GM23338 (cell line): ENCODE data around the gene POLA1.

Source experiments
- CREB1 ChIP-seq: fragments of 250-450 bp; sonication (Bioruptor Pico); IDR thresholded peaks from 2 replicates; pipeline ENCODE4 v1.5.0; 2020; ENCODE audit warnings: low read depth, mild to moderate bottlenecking, moderate library complexity
- EZH2 ChIP-seq: fragments of 200-600 bp; sonication (generic); IDR thresholded peaks from one replicate; pipeline ENCODE4 v1.8.0; 2017; ENCODE audit warnings: antibody characterized with exemption, mild to moderate bottlenecking, low read depth; ENCODE audit not compliant: unreplicated experiment
- EZH2phosphoT487 ChIP-seq: fragments of 200-600 bp; sonication (generic); IDR thresholded peaks from one replicate; pipeline ENCODE4 v1.8.1; 2018; ENCODE audit warnings: antibody characterized with exemption; ENCODE audit not compliant: unreplicated experiment
- JUNB ChIP-seq: IDR thresholded peaks from one replicate; pipeline ENCODE4 v1.6.1; 2016; ENCODE audit warnings: antibody characterized with exemption; ENCODE audit not compliant: unreplicated experiment
- NANOG ChIP-seq: IDR thresholded peaks from 2 replicates; pipeline ENCODE4 v1.6.1; 2016; ENCODE audit warnings: antibody characterized with exemption, borderline replicate concordance
- POLR2AphosphoS5 ChIP-seq: IDR thresholded peaks from 2 replicates; pipeline ENCODE4 v1.6.1; 2016; ENCODE audit warnings: antibody characterized with exemption, low read depth
- STAT1 ChIP-seq: IDR thresholded peaks from one replicate; pipeline ENCODE4 v1.6.1; 2016; ENCODE audit warnings: antibody characterized with exemption; ENCODE audit not compliant: unreplicated experiment
- ZNF114 ChIP-seq: fragments of 250-450 bp; sonication (Bioruptor Pico); IDR thresholded peaks from 2 replicates; pipeline ENCODE4 v1.5.0; 2020; ENCODE audit warnings: mild to moderate bottlenecking, moderate library complexity
- ZNF331 ChIP-seq: fragments of 250-450 bp; sonication (Bioruptor Pico); IDR thresholded peaks from 2 replicates; pipeline ENCODE4 v1.5.0; 2020; ENCODE audit warnings: low read depth, mild to moderate bottlenecking, moderate library complexity
- TF ChIP-seq, protein P1 (sequence below), 2 experiments: fragments of 200-600 bp in 1 of 2; sonication (generic) in 1 of 2; conservative IDR thresholded peaks; 2 replicates each; pipeline versions ENCODE4 v1.5.1 to v1.6.1; 2016 to 2017; ENCODE audit warnings: antibody characterized with exemption in 2 of 2, low read depth in 2 of 2, mild to moderate bottlenecking in 2 of 2, moderate library complexity in 1 of 2
- TF ChIP-seq, protein P2 (sequence below): IDR thresholded peaks from 2 replicates; pipeline ENCODE4 v1.6.1; 2016; ENCODE audit warnings: antibody characterized with exemption
- TF ChIP-seq, protein P3 (sequence below): IDR thresholded peaks from one replicate; pipeline ENCODE4 v1.6.1; 2018; ENCODE audit warnings: antibody characterized with exemption; ENCODE audit not compliant: unreplicated experiment
- TF ChIP-seq, protein P4 (sequence below): fragments of 250-450 bp; sonication (Bioruptor Pico); IDR thresholded peaks from 2 replicates; pipeline ENCODE4 v1.5.0; 2020; ENCODE audit warnings: mild to moderate bottlenecking, moderate library complexity

- no peak for TF ChIP-seq EZH2
- TF ChIP-seq, protein P1, sequence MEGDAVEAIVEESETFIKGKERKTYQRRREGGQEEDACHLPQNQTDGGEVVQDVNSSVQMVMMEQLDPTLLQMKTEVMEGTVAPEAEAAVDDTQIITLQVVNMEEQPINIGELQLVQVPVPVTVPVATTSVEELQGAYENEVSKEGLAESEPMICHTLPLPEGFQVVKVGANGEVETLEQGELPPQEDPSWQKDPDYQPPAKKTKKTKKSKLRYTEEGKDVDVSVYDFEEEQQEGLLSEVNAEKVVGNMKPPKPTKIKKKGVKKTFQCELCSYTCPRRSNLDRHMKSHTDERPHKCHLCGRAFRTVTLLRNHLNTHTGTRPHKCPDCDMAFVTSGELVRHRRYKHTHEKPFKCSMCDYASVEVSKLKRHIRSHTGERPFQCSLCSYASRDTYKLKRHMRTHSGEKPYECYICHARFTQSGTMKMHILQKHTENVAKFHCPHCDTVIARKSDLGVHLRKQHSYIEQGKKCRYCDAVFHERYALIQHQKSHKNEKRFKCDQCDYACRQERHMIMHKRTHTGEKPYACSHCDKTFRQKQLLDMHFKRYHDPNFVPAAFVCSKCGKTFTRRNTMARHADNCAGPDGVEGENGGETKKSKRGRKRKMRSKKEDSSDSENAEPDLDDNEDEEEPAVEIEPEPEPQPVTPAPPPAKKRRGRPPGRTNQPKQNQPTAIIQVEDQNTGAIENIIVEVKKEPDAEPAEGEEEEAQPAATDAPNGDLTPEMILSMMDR (conservative IDR thresholded peaks at IDR 0.05; ENCODE audit: low read depth in 2 of 2) = no peak
- TF ChIP-seq JUNB = no peak
- TF ChIP-seq POLR2AphosphoS5 = no peak
- TF ChIP-seq EZH2phosphoT487 = no peak
- TF ChIP-seq, protein P2, sequence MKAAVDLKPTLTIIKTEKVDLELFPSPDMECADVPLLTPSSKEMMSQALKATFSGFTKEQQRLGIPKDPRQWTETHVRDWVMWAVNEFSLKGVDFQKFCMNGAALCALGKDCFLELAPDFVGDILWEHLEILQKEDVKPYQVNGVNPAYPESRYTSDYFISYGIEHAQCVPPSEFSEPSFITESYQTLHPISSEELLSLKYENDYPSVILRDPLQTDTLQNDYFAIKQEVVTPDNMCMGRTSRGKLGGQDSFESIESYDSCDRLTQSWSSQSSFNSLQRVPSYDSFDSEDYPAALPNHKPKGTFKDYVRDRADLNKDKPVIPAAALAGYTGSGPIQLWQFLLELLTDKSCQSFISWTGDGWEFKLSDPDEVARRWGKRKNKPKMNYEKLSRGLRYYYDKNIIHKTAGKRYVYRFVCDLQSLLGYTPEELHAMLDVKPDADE = no peak
- TF ChIP-seq, protein P3, sequence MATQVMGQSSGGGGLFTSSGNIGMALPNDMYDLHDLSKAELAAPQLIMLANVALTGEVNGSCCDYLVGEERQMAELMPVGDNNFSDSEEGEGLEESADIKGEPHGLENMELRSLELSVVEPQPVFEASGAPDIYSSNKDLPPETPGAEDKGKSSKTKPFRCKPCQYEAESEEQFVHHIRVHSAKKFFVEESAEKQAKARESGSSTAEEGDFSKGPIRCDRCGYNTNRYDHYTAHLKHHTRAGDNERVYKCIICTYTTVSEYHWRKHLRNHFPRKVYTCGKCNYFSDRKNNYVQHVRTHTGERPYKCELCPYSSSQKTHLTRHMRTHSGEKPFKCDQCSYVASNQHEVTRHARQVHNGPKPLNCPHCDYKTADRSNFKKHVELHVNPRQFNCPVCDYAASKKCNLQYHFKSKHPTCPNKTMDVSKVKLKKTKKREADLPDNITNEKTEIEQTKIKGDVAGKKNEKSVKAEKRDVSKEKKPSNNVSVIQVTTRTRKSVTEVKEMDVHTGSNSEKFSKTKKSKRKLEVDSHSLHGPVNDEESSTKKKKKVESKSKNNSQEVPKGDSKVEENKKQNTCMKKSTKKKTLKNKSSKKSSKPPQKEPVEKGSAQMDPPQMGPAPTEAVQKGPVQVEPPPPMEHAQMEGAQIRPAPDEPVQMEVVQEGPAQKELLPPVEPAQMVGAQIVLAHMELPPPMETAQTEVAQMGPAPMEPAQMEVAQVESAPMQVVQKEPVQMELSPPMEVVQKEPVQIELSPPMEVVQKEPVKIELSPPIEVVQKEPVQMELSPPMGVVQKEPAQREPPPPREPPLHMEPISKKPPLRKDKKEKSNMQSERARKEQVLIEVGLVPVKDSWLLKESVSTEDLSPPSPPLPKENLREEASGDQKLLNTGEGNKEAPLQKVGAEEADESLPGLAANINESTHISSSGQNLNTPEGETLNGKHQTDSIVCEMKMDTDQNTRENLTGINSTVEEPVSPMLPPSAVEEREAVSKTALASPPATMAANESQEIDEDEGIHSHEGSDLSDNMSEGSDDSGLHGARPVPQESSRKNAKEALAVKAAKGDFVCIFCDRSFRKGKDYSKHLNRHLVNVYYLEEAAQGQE = no peak
- TF ChIP-seq CREB1 (CRISPR knock-in tag) = no peak
- no peak for TF ChIP-seq ZNF331 (CRISPR knock-in tag)
- no peak for TF ChIP-seq STAT1
- no peak for TF ChIP-seq NANOG
- TF ChIP-seq, protein P4, sequence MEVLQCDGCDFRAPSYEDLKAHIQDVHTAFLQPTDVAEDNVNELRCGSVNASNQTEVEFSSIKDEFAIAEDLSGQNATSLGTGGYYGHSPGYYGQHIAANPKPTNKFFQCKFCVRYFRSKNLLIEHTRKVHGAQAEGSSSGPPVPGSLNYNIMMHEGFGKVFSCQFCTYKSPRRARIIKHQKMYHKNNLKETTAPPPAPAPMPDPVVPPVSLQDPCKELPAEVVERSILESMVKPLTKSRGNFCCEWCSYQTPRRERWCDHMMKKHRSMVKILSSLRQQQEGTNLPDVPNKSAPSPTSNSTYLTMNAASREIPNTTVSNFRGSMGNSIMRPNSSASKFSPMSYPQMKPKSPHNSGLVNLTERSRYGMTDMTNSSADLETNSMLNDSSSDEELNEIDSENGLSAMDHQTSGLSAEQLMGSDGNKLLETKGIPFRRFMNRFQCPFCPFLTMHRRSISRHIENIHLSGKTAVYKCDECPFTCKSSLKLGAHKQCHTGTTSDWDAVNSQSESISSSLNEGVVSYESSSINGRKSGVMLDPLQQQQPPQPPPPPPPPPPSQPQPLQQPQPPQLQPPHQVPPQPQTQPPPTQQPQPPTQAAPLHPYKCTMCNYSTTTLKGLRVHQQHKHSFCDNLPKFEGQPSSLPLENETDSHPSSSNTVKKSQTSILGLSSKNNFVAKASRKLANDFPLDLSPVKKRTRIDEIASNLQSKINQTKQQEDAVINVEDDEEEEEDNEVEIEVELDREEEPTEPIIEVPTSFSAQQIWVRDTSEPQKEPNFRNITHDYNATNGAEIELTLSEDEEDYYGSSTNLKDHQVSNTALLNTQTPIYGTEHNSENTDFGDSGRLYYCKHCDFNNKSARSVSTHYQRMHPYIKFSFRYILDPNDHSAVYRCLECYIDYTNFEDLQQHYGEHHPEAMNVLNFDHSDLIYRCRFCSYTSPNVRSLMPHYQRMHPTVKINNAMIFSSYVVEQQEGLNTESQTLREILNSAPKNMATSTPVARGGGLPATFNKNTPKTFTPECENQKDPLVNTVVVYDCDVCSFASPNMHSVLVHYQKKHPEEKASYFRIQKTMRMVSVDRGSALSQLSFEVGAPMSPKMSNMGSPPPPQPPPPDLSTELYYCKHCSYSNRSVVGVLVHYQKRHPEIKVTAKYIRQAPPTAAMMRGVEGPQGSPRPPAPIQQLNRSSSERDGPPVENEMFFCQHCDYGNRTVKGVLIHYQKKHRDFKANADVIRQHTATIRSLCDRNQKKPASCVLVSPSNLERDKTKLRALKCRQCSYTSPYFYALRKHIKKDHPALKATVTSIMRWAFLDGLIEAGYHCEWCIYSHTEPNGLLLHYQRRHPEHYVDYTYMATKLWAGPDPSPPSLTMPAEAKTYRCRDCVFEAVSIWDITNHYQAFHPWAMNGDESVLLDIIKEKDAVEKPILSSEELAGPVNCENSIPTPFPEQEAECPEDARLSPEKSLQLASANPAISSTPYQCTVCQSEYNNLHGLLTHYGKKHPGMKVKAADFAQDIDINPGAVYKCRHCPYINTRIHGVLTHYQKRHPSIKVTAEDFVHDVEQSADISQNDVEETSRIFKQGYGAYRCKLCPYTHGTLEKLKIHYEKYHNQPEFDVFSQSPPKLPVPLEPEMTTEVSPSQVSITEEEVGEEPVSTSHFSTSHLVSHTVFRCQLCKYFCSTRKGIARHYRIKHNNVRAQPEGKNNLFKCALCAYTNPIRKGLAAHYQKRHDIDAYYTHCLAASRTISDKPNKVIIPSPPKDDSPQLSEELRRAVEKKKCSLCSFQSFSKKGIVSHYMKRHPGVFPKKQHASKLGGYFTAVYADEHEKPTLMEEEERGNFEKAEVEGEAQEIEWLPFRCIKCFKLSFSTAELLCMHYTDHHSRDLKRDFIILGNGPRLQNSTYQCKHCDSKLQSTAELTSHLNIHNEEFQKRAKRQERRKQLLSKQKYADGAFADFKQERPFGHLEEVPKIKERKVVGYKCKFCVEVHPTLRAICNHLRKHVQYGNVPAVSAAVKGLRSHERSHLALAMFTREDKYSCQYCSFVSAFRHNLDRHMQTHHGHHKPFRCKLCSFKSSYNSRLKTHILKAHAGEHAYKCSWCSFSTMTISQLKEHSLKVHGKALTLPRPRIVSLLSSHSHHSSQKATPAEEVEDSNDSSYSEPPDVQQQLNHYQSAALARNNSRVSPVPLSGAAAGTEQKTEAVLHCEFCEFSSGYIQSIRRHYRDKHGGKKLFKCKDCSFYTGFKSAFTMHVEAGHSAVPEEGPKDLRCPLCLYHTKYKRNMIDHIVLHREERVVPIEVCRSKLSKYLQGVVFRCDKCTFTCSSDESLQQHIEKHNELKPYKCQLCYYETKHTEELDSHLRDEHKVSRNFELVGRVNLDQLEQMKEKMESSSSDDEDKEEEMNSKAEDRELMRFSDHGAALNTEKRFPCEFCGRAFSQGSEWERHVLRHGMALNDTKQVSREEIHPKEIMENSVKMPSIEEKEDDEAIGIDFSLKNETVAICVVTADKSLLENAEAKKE (CRISPR knock-in tag) = no peak
- TF ChIP-seq ZNF114 (CRISPR knock-in tag) = no peak
Observed at GRCh38 chrX:24646006-24646405, 47.7 kb upstream of the POLA1 start.
